ENCODE measurements around the gene GALNT14. TPM values are rescaled to one million over a fixed set of nuclear protein-coding genes. Genes with fewer than 3 reads are reported as not detected.

GALNT14 gene
- total and polyA plus RNA-seq, 2 of the 8 experiments (the other 6 are each of a cell fraction or from before 2014, with no cell fraction given) = 13.0 to 13.7 TPM

DNA sequence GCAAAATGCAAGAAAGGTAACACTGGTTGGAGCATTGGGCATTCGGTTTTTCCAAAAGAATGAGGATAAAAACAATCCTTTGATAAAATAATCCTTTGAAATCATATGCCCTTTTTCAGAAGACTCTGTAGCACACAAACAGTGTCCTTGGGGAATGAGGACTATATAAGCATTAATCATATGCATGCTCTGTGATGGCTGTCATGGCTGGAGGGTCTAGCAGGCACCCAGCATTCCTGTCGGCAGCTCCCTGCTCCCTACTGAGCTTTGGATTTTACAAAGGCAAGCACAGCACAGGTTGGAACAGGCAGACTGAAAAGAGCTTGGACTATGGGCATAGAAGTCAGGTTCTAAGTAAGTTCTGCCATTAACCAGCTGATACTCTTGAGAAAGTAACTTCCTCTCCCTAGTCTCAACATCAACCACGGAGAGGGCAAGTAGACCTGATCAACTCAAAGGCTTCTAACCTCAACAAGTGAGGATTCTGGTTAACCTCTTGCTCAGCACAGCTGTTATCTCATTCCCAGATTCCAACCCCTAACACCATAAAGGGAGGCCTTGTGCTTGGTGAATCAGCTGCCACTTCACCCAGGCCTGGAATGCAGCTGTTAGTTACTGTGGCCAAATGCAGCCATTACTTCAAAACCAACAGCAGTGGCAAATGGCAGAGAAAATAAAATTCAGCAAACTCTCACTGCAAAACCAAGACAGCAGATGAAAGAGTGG, 29.5 kb downstream of the GALNT14 start (continued):
- TF ChIP-seq SP1 (IDR thresholded peaks at IDR 0.05; ENCODE audit: low read depth, low read length) (no peak), SP2 (IDR thresholded peaks at IDR 0.05; ENCODE audit: low read length) (no peak), TEAD4 (IDR thresholded peaks at IDR 0.05; ENCODE audit: low read depth, low read length) (no peak)
- TF ChIP-seq, protein P1, sequence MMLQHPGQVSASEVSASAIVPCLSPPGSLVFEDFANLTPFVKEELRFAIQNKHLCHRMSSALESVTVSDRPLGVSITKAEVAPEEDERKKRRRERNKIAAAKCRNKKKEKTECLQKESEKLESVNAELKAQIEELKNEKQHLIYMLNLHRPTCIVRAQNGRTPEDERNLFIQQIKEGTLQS (IDR thresholded peaks at IDR 0.05; ENCODE audit: insufficient read depth, low read depth, low read length) = no peak

Measured in H1 (cell line).